H1 (cell line): Measurements from ENCODE around the gene KCNC1. TPM values are rescaled to one million over a fixed set of nuclear protein-coding genes. Genes with fewer than 3 reads are reported as not detected.

ENCODE experiments used
- CTCF ChIA-PET: fragments of 300-600 bp; sonication (Branson Sonifier 250); formaldehyde crosslinking; loops from one replicate; lab custom pipeline; 2021; ENCODE audit not compliant: partially characterized antibody; lab: Charles Lee
- POLR2A ChIA-PET: fragments of 300-600 bp; sonication (Branson Sonifier 250); formaldehyde crosslinking; loops from one replicate; lab custom pipeline; 2021; ENCODE audit warnings: inconsistent platforms; ENCODE audit not compliant: partially characterized antibody; lab: Charles Lee
- DNase-seq, 2 experiments: peaks; one replicate each; pipeline versions ENCODE4 v3.0.0 to v3.0.0-alpha.2; 2010 to 2022; ENCODE audit warnings: low spot score in 2 of 2, low read depth in 1 of 2, mixed read lengths in 1 of 2
- FAIRE-seq: peaks from 2 replicates; lab custom pipeline; 2011; peaks lifted over from hg19 to GRCh38; lab: Jason Lieb, UNC
- H2AFZ ChIP-seq: 2 replicates; pipeline ENCODE4 v1.8.1; 2012; ENCODE audit warnings: low read length, inconsistent platforms
- H2AK5ac ChIP-seq: 2 replicates; pipeline ENCODE4 v1.6.1; 2013; ENCODE audit warnings: low read depth, low read length
- H2BK120ac ChIP-seq: replicated peaks from 2 replicates; pipeline ENCODE3; 2013; ENCODE audit warnings: low read depth, low read length, inconsistent platforms
- H2BK12ac ChIP-seq: 2 replicates; pipeline ENCODE4 v1.6.1; 2013; ENCODE audit warnings: low read depth, low read length
- H2BK15ac ChIP-seq: 2 replicates; pipeline ENCODE4 v1.6.1; 2013; ENCODE audit warnings: low read length
- H2BK20ac ChIP-seq: 2 replicates; pipeline ENCODE4 v1.6.1; 2013; ENCODE audit warnings: low read length
- H2BK5ac ChIP-seq: 2 replicates; pipeline ENCODE4 v1.6.1; 2013; ENCODE audit warnings: low read depth, low read length
- H3K14ac ChIP-seq: 2 replicates; pipeline ENCODE4 v1.6.1; 2013; ENCODE audit warnings: inconsistent platforms; ENCODE audit not compliant: insufficient read length
- H3K18ac ChIP-seq: 2 replicates; pipeline ENCODE4 v1.6.1; 2013; ENCODE audit warnings: low read length; ENCODE audit errors: extremely low read depth
- H3K23ac ChIP-seq: 2 replicates; pipeline ENCODE4 v1.6.1; 2013; ENCODE audit warnings: inconsistent platforms; ENCODE audit not compliant: insufficient read length
- H3K23me2 ChIP-seq: 2 replicates; pipeline ENCODE4 v1.6.1; 2013; ENCODE audit warnings: low read depth, low read length
- H3K27ac ChIP-seq: 2 replicates; pipeline ENCODE4 v1.6.1; 2011; ENCODE audit warnings: low read depth, low read length, inconsistent platforms
- H3K27me3 ChIP-seq, 4 experiments: replicated peaks in 1 of 4; 1 replicate in 1 of 4; 2 replicates in 3 of 4; pipeline versions ENCODE4 v1.6.1 to v1.8.1; 2011 to 2013; ENCODE audit warnings: low read length in 3 of 4, mild to moderate bottlenecking in 3 of 4, inconsistent platforms in 2 of 4, mixed read lengths in 2 of 4, moderate library complexity in 1 of 4; ENCODE audit not compliant: control insufficient read depth in 3 of 4, insufficient read depth in 3 of 4; ENCODE audit errors: extremely low read depth in 1 of 4
- H3K36me3 ChIP-seq, 4 experiments: 2 replicates each; pipeline versions ENCODE4 v1.6.1 to v1.8.1; 2011 to 2013; ENCODE audit warnings: mild to moderate bottlenecking in 4 of 4, low read length in 3 of 4, moderate library complexity in 2 of 4, control low read depth in 1 of 4, inconsistent platforms in 1 of 4; ENCODE audit not compliant: insufficient read depth in 4 of 4, control insufficient read depth in 2 of 4
- H3K4ac ChIP-seq: replicated peaks from 2 replicates; pipeline ENCODE3; 2013; ENCODE audit warnings: low read length, low read depth, mixed read lengths, inconsistent platforms; ENCODE audit not compliant: insufficient read length
- H3K4me1 ChIP-seq, 4 experiments: replicated peaks in 1 of 4; 1 replicate in 1 of 4; 2 replicates in 3 of 4; pipeline versions ENCODE4 v1.6.1 to v1.8.1; 2011 to 2013; ENCODE audit warnings: low read length in 3 of 4, inconsistent platforms in 2 of 4, mixed read lengths in 1 of 4; ENCODE audit not compliant: insufficient read depth in 4 of 4, control insufficient read depth in 3 of 4
- H3K4me2 ChIP-seq, 2 experiments: 2 replicates each; pipeline versions ENCODE4 v1.6.1 to v1.8.1; 2011 to 2013; ENCODE audit warnings: low read depth in 2 of 2, low read length in 2 of 2, control low read depth in 1 of 2, inconsistent platforms in 1 of 2, mild to moderate bottlenecking in 1 of 2; ENCODE audit not compliant: insufficient read depth in 1 of 2
- H3K4me3 ChIP-seq, 4 experiments: fragments of 200-600, 300-600 bp in 1 of 4; sonication (generic), shearing (Covaris generic), sonication (Bioruptor Twin) in 1 of 4; 2 replicates each; pipeline versions ENCODE4 v1.5.1 to v1.8.1; 2011 to 2016; ENCODE audit warnings: low read length in 4 of 4, low read depth in 3 of 4, control low read depth in 2 of 4, inconsistent platforms in 2 of 4, mild to moderate bottlenecking in 2 of 4, mixed read lengths in 1 of 4, moderate library complexity in 1 of 4; ENCODE audit not compliant: insufficient read depth in 2 of 4; ENCODE audit errors: extremely low read depth in 1 of 4
- H3K56ac ChIP-seq: replicated peaks from 2 replicates; pipeline ENCODE3; 2013; ENCODE audit warnings: low read depth, mild to moderate bottlenecking, mixed read lengths, low read length, inconsistent platforms; ENCODE audit not compliant: insufficient read length
- H3K79me1 ChIP-seq: 2 replicates; pipeline ENCODE4 v1.6.1; 2013; ENCODE audit warnings: low read depth, low read length, control low read depth
- H3K79me2 ChIP-seq, 2 experiments: 2 replicates each; pipeline versions ENCODE4 v1.6.1 to v1.8.1; 2012 to 2013; ENCODE audit warnings: low read length in 2 of 2, mild to moderate bottlenecking in 2 of 2, inconsistent platforms in 1 of 2; ENCODE audit not compliant: insufficient read depth in 2 of 2, control insufficient read depth in 1 of 2
- H3K9ac ChIP-seq, 4 experiments: replicated peaks in 1 of 4; 1 replicate in 1 of 4; 2 replicates in 3 of 4; pipeline versions ENCODE4 v1.6.1 to v1.8.1; 2011 to 2013; ENCODE audit warnings: low read depth in 3 of 4, low read length in 3 of 4, control low read depth in 2 of 4, mild to moderate bottlenecking in 2 of 4, moderate library complexity in 2 of 4, inconsistent platforms in 1 of 4; ENCODE audit errors: extremely low read depth in 1 of 4
- H3K9me3 ChIP-seq, 2 experiments: 2 replicates each; pipeline versions ENCODE4 v1.6.1 to v1.8.1; 2012 to 2013; ENCODE audit warnings: mild to moderate bottlenecking in 2 of 2, moderate library complexity in 2 of 2, control low read depth in 1 of 2, inconsistent platforms in 1 of 2, low read depth in 1 of 2, low read length in 1 of 2, mixed read lengths in 1 of 2; ENCODE audit not compliant: insufficient read depth in 2 of 2
- H4K20me1 ChIP-seq, 2 experiments: replicated peaks in 1 of 2; 2 replicates each; pipeline versions ENCODE3 to v1.8.1; 2011 to 2013; ENCODE audit warnings: inconsistent platforms in 2 of 2, low read length in 2 of 2, mild to moderate bottlenecking in 1 of 2; ENCODE audit not compliant: insufficient read depth in 2 of 2, control insufficient read depth in 1 of 2
- H4K5ac ChIP-seq: 2 replicates; pipeline ENCODE4 v1.6.1; 2013; ENCODE audit warnings: low read length, low read depth, mixed read lengths, inconsistent platforms; ENCODE audit not compliant: insufficient read length
- H4K8ac ChIP-seq: 2 replicates; pipeline ENCODE4 v1.8.0; 2013; ENCODE audit warnings: mild to moderate bottlenecking, moderate library complexity, low read length, inconsistent platforms; ENCODE audit not compliant: insufficient read depth; ENCODE audit errors: extremely low read depth
- H4K91ac ChIP-seq: replicated peaks from 2 replicates; pipeline ENCODE3; 2013; ENCODE audit warnings: low read length, mixed read lengths, inconsistent platforms; ENCODE audit not compliant: insufficient read length
- GABPA ChIP-seq: IDR thresholded peaks from 2 replicates; pipeline ENCODE4 v1.6.1; 2011; ENCODE audit warnings: mild to moderate bottlenecking, low read length, moderate library complexity, borderline replicate concordance; ENCODE audit not compliant: insufficient read depth
- HDAC2 ChIP-seq, 2 experiments: fragments of 300-600 bp in 1 of 2; sonication (generic) in 1 of 2; IDR thresholded peaks; 2 replicates each; pipeline ENCODE4 v1.6.1; 2011 to 2012; ENCODE audit warnings: low read depth in 2 of 2, low read length in 2 of 2, mild to moderate bottlenecking in 2 of 2, moderate library complexity in 2 of 2, borderline replicate concordance in 1 of 2, inconsistent platforms in 1 of 2
- JUND ChIP-seq: IDR thresholded peaks from 2 replicates; pipeline ENCODE4 v1.6.1; 2011; ENCODE audit warnings: mild to moderate bottlenecking, improper control_type of control experiment, low read length
- POLR2A ChIP-seq, 2 experiments: IDR thresholded peaks; 1 replicate in 1 of 2; 2 replicates in 1 of 2; pipeline ENCODE4 v1.6.1; 2011; ENCODE audit warnings: low read depth in 2 of 2, low read length in 2 of 2, mild to moderate bottlenecking in 2 of 2; ENCODE audit errors: control extremely low read depth in 1 of 2
- YY1 ChIP-seq: IDR thresholded peaks from 2 replicates; pipeline ENCODE4 v1.6.1; 2011; ENCODE audit warnings: low read depth, mild to moderate bottlenecking, low read length
- ZNF274 ChIP-seq: IDR thresholded peaks from 2 replicates; pipeline ENCODE4 v1.7.0; 2012; ENCODE audit warnings: low read length, borderline replicate concordance; ENCODE audit errors: extremely low read depth
- WGBS, 2 experiments: shearing (Covaris generic) in 1 of 2; methylation state at CpG; one replicate each; pipeline versions ENCODE4 v1.1.6 to v1.1.7; 2013 to 2015; ENCODE audit warnings: low lambda C conversion rate in 2 of 2, mixed read lengths in 2 of 2, inconsistent platforms in 1 of 2, low coverage in 1 of 2, missing lambda C conversion rate in 1 of 2; ENCODE audit not compliant: insufficient replicate concordance in 2 of 2, insufficient coverage in 1 of 2, insufficient read length in 1 of 2; ENCODE audit errors: extremely low coverage in 1 of 2, missing lambda C conversion rate in 1 of 2; 5-methylcytosine and 5-hydroxymethylcytosine counted together
- polyA plus RNA-seq, 7 experiments: library from polyadenylated mRNA; depleted of rRNA in 3 of 7; stranded (reverse) in 5 of 7; unstranded in 2 of 7; fragments of >200 nt in 5 of 7; fragments of 200-250 nt in 2 of 7; gene quantifications; 1 replicate in 5 of 7; 2 replicates in 1 of 7; 4 replicates in 1 of 7; pipeline versions ENCODE4 v1.2.1 to v1.2.3, GENCODE V29; 2011 to 2013; ENCODE audit warnings: missing spikeins in 2 of 7, mixed read lengths in 2 of 7
- total RNA-seq: library from RNA; stranded (reverse); fragmentation: NEBNext Ultra II Directional; extraction: Animal tissue kit (Norgen Biotek cat#: 25700); gene quantifications from 2 replicates; pipeline ENCODE4 v1.2.1, GENCODE V29; 2021
- TF ChIP-seq, protein P1 (sequence below): IDR thresholded peaks from 2 replicates; pipeline ENCODE4 v1.6.1; 2012; ENCODE audit warnings: inconsistent platforms

Gene KCNC1
- total and polyA plus RNA-seq, 2 of the 8 experiments (the other 6 are each of a cell fraction or from before 2014, with no cell fraction given), result 0.11 to 0.26 TPM

DNA sequence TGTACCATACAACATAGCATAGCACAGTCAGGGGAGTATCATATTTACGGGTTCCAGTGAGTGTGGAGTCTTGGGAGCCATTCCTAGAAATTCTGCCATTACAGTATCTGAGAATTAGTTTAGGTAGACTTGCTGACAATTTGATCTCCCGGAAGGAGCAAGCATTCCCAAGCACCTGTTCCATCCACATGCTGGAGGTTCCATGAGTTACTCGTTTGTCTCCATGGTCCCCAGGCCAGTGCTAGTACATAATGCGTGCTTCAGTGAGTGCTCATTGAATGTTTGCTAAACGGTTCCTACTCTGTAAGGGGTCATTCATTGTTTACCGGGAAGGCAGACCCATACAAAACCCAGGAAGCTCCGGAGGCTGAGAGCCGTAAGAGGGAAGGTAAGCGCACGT lies 42.6 kb upstream of the KCNC1 start:
- no peak for DNase-seq
- Histone ChIP-seq H2AK5ac (no peak overlapping the region), H3K79me1 (no peaks in the 10 kb centered on the region), H3K9ac (no peak overlapping the region), H3K56ac (no peak overlapping the region), H2BK120ac (no peak overlapping the region), H2AFZ (no peak overlapping the region), H3K14ac (no peak overlapping the region), H3K27ac (no peak overlapping the region), H3K9me3 (no peaks in the 10 kb centered on the region), H4K5ac (no peak overlapping the region), H4K8ac (no peak overlapping the region), H2BK12ac (no peak overlapping the region), H3K4ac (no peak overlapping the region), H3K79me2 (no peaks in the 10 kb centered on the region), H3K23me2 (no peaks in the 10 kb centered on the region; the same call in 1 of the 2 replicates), H3K4me2 (no peak overlapping the region), H3K4me3 (no peak overlapping the region), H3K18ac (no peak overlapping the region), H3K23ac (no peak overlapping the region), H3K36me3 (no peaks in the 10 kb centered on the region), H4K20me1 (peaks cover 0 to 2% of the 10 kb centered on the region in 2 experiments), H2BK20ac (no peak overlapping the region), H2BK5ac (no peak overlapping the region), H4K91ac (no peak overlapping the region), H3K27me3 (peaks cover 5 to 30% (median 26%) of the 10 kb centered on the region in 4 experiments), H3K4me1 (no peaks in the 10 kb centered on the region; a peak in 1 of 7 replicates), H2BK15ac (no peak overlapping the region)
- TF ChIP-seq GABPA (no peak), YY1 (no peak), ZNF274 (no peak), POLR2A (IDR thresholded peaks at IDR 0.05; ENCODE audit: control extremely low read depth in 1 of 2, low read depth in 2 of 2, low read length in 2 of 2) (no peak), HDAC2 (IDR thresholded peaks at IDR 0.05; ENCODE audit: borderline replicate concordance in 1 of 2, low read depth in 2 of 2, low read length in 2 of 2) (no peak), JUND (no peak)
- TF ChIP-seq, protein P1, sequence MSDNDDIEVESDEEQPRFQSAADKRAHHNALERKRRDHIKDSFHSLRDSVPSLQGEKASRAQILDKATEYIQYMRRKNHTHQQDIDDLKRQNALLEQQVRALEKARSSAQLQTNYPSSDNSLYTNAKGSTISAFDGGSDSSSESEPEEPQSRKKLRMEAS, result no peak
- WGBS, 2 experiments, result 73% methylated on average over 10 of the region's 10 CpGs; no CpG with 5 or more reads in 1 of the 2 experiments
- ChIA-PET POLR2A (no interaction called here), CTCF (interaction anchor here (1.1 kb wide), 1 partner anchor 164 kb away, joined by 3 read pairs; no protein-coding TSS in a partner anchor)
- FAIRE-seq, result no peak
